ENCODE results near the gene PATJ. TPM values are rescaled to one million over a fixed set of nuclear protein-coding genes. Genes with fewer than 3 reads are reported as not detected.
"Not testable (repeated sequence)": the region's sequence is repeated elsewhere in the genome, so short reads cannot be mapped to it uniquely, and the experiment has no call there.

PATJ gene
- total RNA-seq, 1 experiment from 2014 or later = 57.9 TPM

DNA sequence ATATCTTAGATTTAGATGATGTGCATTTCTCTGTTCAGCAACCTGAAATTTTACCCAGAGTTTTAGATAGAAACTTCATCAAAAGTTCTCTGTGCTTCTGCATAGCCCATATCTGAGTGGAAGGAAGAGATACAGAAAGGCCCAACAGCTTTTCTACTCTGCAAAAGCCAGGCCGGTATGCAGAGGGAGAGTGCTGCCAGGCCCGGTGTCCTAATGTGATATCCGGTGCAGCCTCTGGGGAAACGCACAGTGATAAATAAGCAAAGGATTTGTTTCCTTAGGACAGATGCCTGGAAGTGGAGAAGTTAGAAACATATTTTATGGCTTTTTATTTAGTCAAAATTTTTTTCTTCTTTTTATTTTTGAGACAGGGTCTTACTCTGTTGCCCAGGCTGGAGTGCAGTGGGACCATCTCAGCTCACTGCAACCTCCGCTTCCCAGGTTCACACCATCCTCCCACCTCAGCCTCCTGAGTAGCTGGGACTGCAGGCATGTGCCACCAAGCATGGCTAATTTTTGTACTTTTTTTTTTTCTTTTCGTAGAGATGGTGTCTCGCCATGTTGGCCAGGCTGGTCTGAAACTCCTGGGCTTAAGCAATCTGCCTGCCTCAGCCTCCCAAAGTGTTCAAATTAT lies 145.8 kb downstream of the PATJ start (continued):
- TF ChIP-seq, protein P1, sequence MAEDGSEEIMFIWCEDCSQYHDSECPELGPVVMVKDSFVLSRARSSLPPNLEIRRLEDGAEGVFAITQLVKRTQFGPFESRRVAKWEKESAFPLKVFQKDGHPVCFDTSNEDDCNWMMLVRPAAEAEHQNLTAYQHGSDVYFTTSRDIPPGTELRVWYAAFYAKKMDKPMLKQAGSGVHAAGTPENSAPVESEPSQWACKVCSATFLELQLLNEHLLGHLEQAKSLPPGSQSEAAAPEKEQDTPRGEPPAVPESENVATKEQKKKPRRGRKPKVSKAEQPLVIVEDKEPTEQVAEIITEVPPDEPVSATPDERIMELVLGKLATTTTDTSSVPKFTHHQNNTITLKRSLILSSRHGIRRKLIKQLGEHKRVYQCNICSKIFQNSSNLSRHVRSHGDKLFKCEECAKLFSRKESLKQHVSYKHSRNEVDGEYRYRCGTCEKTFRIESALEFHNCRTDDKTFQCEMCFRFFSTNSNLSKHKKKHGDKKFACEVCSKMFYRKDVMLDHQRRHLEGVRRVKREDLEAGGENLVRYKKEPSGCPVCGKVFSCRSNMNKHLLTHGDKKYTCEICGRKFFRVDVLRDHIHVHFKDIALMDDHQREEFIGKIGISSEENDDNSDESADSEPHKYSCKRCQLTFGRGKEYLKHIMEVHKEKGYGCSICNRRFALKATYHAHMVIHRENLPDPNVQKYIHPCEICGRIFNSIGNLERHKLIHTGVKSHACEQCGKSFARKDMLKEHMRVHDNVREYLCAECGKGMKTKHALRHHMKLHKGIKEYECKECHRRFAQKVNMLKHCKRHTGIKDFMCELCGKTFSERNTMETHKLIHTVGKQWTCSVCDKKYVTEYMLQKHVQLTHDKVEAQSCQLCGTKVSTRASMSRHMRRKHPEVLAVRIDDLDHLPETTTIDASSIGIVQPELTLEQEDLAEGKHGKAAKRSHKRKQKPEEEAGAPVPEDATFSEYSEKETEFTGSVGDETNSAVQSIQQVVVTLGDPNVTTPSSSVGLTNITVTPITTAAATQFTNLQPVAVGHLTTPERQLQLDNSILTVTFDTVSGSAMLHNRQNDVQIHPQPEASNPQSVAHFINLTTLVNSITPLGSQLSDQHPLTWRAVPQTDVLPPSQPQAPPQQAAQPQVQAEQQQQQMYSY (CRISPR knock-in tag; IDR thresholded peaks at IDR 0.05) = no peak

DNA sequence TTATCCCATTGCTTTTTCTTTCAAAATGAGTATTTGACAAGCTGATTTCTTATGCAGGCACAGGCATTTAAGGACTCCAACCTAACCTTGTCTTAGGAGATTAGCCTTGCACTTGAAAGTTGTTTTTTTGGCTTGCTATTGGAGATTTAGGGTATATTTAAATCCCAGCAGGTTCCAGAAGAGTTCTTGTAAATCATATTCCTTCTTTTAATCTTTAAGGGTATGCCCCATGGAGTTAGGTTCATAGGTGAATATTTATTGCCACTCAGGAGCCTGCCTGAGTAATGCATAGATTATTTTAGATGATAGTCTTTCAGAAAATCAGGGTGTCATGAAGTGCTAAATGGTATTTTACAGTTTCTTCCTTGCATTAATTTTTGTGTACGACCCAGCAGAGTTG lies 146.5 kb downstream of the PATJ start:
- no peak for TF ChIP-seq SOX15 (CRISPR knock-in tag; IDR thresholded peaks at IDR 0.05)
- no peak for TF ChIP-seq NFE2L1 (CRISPR knock-in tag; IDR thresholded peaks at IDR 0.05)
- TF ChIP-seq, protein P2, sequence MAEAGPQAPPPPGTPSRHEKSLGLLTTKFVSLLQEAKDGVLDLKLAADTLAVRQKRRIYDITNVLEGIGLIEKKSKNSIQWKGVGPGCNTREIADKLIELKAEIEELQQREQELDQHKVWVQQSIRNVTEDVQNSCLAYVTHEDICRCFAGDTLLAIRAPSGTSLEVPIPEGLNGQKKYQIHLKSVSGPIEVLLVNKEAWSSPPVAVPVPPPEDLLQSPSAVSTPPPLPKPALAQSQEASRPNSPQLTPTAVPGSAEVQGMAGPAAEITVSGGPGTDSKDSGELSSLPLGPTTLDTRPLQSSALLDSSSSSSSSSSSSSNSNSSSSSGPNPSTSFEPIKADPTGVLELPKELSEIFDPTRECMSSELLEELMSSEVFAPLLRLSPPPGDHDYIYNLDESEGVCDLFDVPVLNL (CRISPR knock-in tag; IDR thresholded peaks at IDR 0.05; ENCODE audit: borderline replicate concordance, low read depth) = no peak
- TF ChIP-seq MXD4 (CRISPR knock-in tag; IDR thresholded peaks at IDR 0.05; ENCODE audit: borderline replicate concordance) = no peak
- no peak for TF ChIP-seq TEAD4 (CRISPR knock-in tag; IDR thresholded peaks at IDR 0.05)
- TF ChIP-seq NR3C1 (CRISPR knock-in tag; conservative IDR thresholded peaks at IDR 0.05; ENCODE audit: low read depth) = no peak
- TF ChIP-seq ELF4 (CRISPR knock-in tag; IDR thresholded peaks at IDR 0.05; ENCODE audit: low read depth) = no peak
- TF ChIP-seq, protein P3, sequence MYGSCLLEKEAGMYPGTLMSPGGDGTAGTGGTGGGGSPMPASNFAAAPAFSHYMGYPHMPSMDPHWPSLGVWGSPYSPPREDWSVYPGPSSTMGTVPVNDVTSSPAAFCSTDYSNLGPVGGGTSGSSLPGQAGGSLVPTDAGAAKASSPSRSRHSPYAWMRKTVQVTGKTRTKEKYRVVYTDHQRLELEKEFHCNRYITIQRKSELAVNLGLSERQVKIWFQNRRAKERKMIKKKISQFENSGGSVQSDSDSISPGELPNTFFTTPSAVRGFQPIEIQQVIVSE (CRISPR knock-in tag; IDR thresholded peaks at IDR 0.05; ENCODE audit: borderline replicate concordance) = no peak
- TF ChIP-seq, protein P4, sequence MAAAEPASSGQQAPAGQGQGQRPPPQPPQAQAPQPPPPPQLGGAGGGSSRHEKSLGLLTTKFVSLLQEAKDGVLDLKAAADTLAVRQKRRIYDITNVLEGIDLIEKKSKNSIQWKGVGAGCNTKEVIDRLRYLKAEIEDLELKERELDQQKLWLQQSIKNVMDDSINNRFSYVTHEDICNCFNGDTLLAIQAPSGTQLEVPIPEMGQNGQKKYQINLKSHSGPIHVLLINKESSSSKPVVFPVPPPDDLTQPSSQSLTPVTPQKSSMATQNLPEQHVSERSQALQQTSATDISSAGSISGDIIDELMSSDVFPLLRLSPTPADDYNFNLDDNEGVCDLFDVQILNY (CRISPR knock-in tag; IDR thresholded peaks at IDR 0.05) = no peak
- TF ChIP-seq TEAD1 (CRISPR knock-in tag; IDR thresholded peaks at IDR 0.05) = no peak
- TF ChIP-seq NFATC4 (CRISPR knock-in tag; IDR thresholded peaks at IDR 0.05) = no peak
- TF ChIP-seq, protein P5, sequence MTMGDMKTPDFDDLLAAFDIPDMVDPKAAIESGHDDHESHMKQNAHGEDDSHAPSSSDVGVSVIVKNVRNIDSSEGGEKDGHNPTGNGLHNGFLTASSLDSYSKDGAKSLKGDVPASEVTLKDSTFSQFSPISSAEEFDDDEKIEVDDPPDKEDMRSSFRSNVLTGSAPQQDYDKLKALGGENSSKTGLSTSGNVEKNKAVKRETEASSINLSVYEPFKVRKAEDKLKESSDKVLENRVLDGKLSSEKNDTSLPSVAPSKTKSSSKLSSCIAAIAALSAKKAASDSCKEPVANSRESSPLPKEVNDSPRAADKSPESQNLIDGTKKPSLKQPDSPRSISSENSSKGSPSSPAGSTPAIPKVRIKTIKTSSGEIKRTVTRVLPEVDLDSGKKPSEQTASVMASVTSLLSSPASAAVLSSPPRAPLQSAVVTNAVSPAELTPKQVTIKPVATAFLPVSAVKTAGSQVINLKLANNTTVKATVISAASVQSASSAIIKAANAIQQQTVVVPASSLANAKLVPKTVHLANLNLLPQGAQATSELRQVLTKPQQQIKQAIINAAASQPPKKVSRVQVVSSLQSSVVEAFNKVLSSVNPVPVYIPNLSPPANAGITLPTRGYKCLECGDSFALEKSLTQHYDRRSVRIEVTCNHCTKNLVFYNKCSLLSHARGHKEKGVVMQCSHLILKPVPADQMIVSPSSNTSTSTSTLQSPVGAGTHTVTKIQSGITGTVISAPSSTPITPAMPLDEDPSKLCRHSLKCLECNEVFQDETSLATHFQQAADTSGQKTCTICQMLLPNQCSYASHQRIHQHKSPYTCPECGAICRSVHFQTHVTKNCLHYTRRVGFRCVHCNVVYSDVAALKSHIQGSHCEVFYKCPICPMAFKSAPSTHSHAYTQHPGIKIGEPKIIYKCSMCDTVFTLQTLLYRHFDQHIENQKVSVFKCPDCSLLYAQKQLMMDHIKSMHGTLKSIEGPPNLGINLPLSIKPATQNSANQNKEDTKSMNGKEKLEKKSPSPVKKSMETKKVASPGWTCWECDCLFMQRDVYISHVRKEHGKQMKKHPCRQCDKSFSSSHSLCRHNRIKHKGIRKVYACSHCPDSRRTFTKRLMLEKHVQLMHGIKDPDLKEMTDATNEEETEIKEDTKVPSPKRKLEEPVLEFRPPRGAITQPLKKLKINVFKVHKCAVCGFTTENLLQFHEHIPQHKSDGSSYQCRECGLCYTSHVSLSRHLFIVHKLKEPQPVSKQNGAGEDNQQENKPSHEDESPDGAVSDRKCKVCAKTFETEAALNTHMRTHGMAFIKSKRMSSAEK (CRISPR knock-in tag; IDR thresholded peaks at IDR 0.05; ENCODE audit: borderline replicate concordance) = no peak
- TF ChIP-seq, protein P6, sequence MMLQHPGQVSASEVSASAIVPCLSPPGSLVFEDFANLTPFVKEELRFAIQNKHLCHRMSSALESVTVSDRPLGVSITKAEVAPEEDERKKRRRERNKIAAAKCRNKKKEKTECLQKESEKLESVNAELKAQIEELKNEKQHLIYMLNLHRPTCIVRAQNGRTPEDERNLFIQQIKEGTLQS (CRISPR knock-in tag; conservative IDR thresholded peaks at IDR 0.05) = no peak

DNA sequence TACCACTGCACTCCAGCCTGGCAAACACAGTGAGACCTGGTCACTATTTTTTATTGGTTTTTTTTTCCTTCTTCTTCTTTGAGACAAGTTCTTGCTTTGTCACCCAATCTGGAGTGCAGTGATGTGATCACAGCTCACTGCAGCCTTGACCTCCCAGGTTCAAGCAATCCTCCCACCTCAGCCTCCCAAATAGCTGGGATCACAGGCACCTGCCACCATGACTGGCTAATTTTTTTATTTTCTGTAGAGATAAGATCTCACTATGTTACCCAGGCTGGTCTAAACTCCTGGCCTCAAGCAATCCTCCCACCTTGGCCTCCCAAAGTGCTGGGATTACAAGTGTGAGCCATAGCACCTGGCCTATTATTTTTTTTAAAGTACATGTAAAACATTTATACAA lies 148.2 kb downstream of the PATJ start:
- DNase-seq (ENCODE audit: low spot score); H3K4me1 Mint-ChIP-seq; H3K27ac Mint-ChIP-seq; H3K27me3 Mint-ChIP-seq (ENCODE audit: low read depth); ATAC-seq; POLR2A ChIA-PET; CTCF ChIA-PET; H3K4me3 Mint-ChIP-seq: not testable (repeated sequence)
- Mint-ChIP-seq H3K36me3 (peaks cover 30% of the 10 kb centered on the region), H3K9me3 (peaks cover 12% of the 10 kb centered on the region)

More for the DNA sequence above, 146.5 kb downstream of the PATJ start:
- Mint-ChIP-seq H3K9me3 (peaks cover 6% of the 10 kb centered on the region), H3K4me3 (no peak overlapping the region), H3K27me3 (ENCODE audit: low read depth) (no peaks in the 10 kb centered on the region), H3K27ac (no peak overlapping the region), H3K4me1 (peaks cover 10% of the 10 kb centered on the region), H3K36me3 (peaks cover 29% of the 10 kb centered on the region)
- ChIA-PET POLR2A (no interaction called here), CTCF (no interaction called here)
- ATAC-seq = no peak
- no peak for DNase-seq (ENCODE audit: low spot score)

Measured in WTC11 (cell line).